GM12878 (cell line): ENCODE data around the gene CCT8L2. TPM values are rescaled to one million over a fixed set of nuclear protein-coding genes. Genes with fewer than 3 reads are reported as not detected.
"Not testable (repeated sequence)": the region's sequence is repeated elsewhere in the genome, so short reads cannot be mapped to it uniquely, and the experiment has no call there.

Experiments
- ATAC-seq: fragments of 200-7000 bp; cut with Tn5 transposase; 3 replicates; pipeline ENCODE4 v1.9.1; 2020; ENCODE audit warnings: mild to moderate bottlenecking, moderate library complexity
- BruUV-seq: library from RNA; stranded (reverse); fragments of 400-500 nt; replicated peaks from 2 replicates; lab custom pipeline; 2021; lab: Mats Ljungman, UMichigan
- CTCF ChIA-PET: fragments of 300-600 bp; sonication (Branson Sonifier 250); formaldehyde crosslinking; extraction: SDS; loops from one replicate; lab custom pipeline; 2021; ENCODE audit warnings: inconsistent platforms; lab: Yijun Ruan, JAX
- POLR2A ChIA-PET: fragments of 350-600 bp; formaldehyde crosslinking; extraction: SDS; loops from one replicate; lab custom pipeline; 2021; ENCODE audit warnings: inconsistent platforms; lab: Charles Lee
- RAD21 ChIA-PET: fragments of 300-600 bp; sonication (Branson Sonifier 250); formaldehyde crosslinking; loops from one replicate; lab custom pipeline; 2023; ENCODE audit warnings: antibody characterized with exemption; ENCODE audit not compliant: unreplicated experiment; lab: Charles Lee
- SMC1A ChIA-PET: fragments of 300-600 bp; sonication (Branson Sonifier 250); formaldehyde crosslinking; loops from one replicate; lab custom pipeline; 2023; ENCODE audit not compliant: unreplicated experiment, uncharacterized antibody; lab: Charles Lee
- DNase-seq: peaks from one replicate; pipeline ENCODE4 v3.0.0-alpha.2; 2011; ENCODE audit warnings: low read depth, low spot score
- FAIRE-seq: peaks from 3 replicates; lab custom pipeline; 2011; peaks lifted over from hg19 to GRCh38; lab: Jason Lieb, UNC
- H2AFZ ChIP-seq: 2 replicates; pipeline ENCODE4 v1.6.0; 2011; ENCODE audit warnings: low read depth, low read length, control low read depth; ENCODE audit not compliant: control insufficient read depth
- H3K27ac ChIP-seq: 2 replicates; pipeline ENCODE4 v1.5.1; 2011; ENCODE audit warnings: control low read depth; ENCODE audit not compliant: control insufficient read depth, insufficient read depth
- H3K27me3 ChIP-seq, 2 experiments: replicated peaks in 1 of 2; 2 replicates each; pipeline versions ENCODE4 v1.6.0 to v1.6.1; 2011; ENCODE audit warnings: low read length in 1 of 2; ENCODE audit not compliant: control insufficient read depth in 2 of 2, insufficient read depth in 2 of 2
- H3K36me3 ChIP-seq, 2 experiments: 2 replicates each; pipeline ENCODE4 v1.5.1; 2011; ENCODE audit warnings: low read length in 1 of 2; ENCODE audit not compliant: control insufficient read depth in 2 of 2, insufficient read depth in 2 of 2
- H3K4me1 ChIP-seq: 2 replicates; pipeline ENCODE4 v1.6.1; 2011; ENCODE audit warnings: mild to moderate bottlenecking, low read length, moderate library complexity, mixed read lengths; ENCODE audit not compliant: control insufficient read depth, insufficient read depth
- H3K4me2 ChIP-seq: 2 replicates; pipeline ENCODE4 v1.6.0; 2011; ENCODE audit warnings: control low read depth; ENCODE audit not compliant: control insufficient read depth, insufficient read depth
- H3K4me3 ChIP-seq: fragments of 200-600 bp; sonication (generic); 2 replicates; pipeline ENCODE4 v1.5.1; 2016
- H3K79me2 ChIP-seq: 2 replicates; pipeline ENCODE4 v1.6.0; 2011; ENCODE audit warnings: low read length; ENCODE audit not compliant: control insufficient read depth, insufficient read depth
- H3K9ac ChIP-seq: 2 replicates; pipeline ENCODE4 v1.8.0; 2011; ENCODE audit warnings: low read length, control low read depth, mixed read lengths; ENCODE audit not compliant: control insufficient read depth, insufficient read depth
- H3K9me3 ChIP-seq: replicated peaks from 3 replicates; pipeline ENCODE4 v1.5.1; 2011; ENCODE audit warnings: mild to moderate bottlenecking, low read length; ENCODE audit not compliant: control insufficient read depth, insufficient read depth
- H4K20me1 ChIP-seq: 2 replicates; pipeline ENCODE4 v1.6.0; 2011; ENCODE audit not compliant: control insufficient read depth, insufficient read depth
- NFYA ChIP-seq: IDR thresholded peaks from 2 replicates; pipeline ENCODE4 v1.6.1; 2011; ENCODE audit warnings: low read depth, mild to moderate bottlenecking, low read length, improper control_type of control experiment, borderline replicate concordance
- PAX8 ChIP-seq: fragments of 450-650 bp; IDR thresholded peaks from 2 replicates; pipeline ENCODE4 v1.6.1; 2017; ENCODE audit warnings: mild to moderate bottlenecking, moderate library complexity
- RCOR1 ChIP-seq: conservative IDR thresholded peaks from 2 replicates; pipeline ENCODE4 v1.6.1; 2012; ENCODE audit warnings: low read depth, low read length, improper control_type of control experiment
- WRNIP1 ChIP-seq: IDR thresholded peaks from 2 replicates; pipeline ENCODE4 v1.6.1; 2011; ENCODE audit warnings: low read depth, low read length, improper control_type of control experiment, borderline replicate concordance
- ZNF274 ChIP-seq: IDR thresholded peaks from one replicate; pipeline ENCODE4 v1.8.0; 2011; ENCODE audit not compliant: insufficient read length, insufficient read depth
- WGBS: methylation state at CpG from one replicate; pipeline ENCODE4 v1.1.6; 2016; ENCODE audit warnings: low lambda C conversion rate; ENCODE audit not compliant: insufficient replicate concordance, insufficient coverage; ENCODE audit errors: missing lambda C conversion rate; 5-methylcytosine and 5-hydroxymethylcytosine counted together
- in situ Hi-C: fragments of 300-500 bp; cut with MboI; formaldehyde crosslinking; loops from 9 replicates; pipeline ENCODE4 v1.14.3; 2018; ENCODE audit warnings: mixed read lengths
- intact Hi-C: fragments of 100-400 bp; cut with micrococcal nuclease; formaldehyde crosslinking; loops from one replicate; pipeline ENCODE4 v1.14.2; 2022; ENCODE audit not compliant: unreplicated experiment
- polyA plus RNA-seq, 11 experiments: library from polyadenylated mRNA; depleted of rRNA in 4 of 11; unstranded in 6 of 11; stranded (reverse) in 5 of 11; fragments of >200 nt; fragmentation: Nextera tagmentation in 4 of 11; fragmentation: Illumina TruSeq in 1 of 11; extraction: Ambion mirVana in 4 of 11; extraction: Trizol in 1 of 11; gene quantifications; 1 replicate in 1 of 11; 2 replicates in 10 of 11; pipeline versions ENCODE4 v1.2.1 to v1.2.3, GENCODE V29; 2011 to 2016; ENCODE audit warnings: inconsistent platforms in 2 of 11, missing spikeins in 2 of 11, low read depth in 1 of 11
- total RNA-seq, 4 experiments: library from RNA; depleted of rRNA in 3 of 4; stranded (reverse); fragments of >200 nt in 3 of 4; fragmentation: Illumina TruSeq in 1 of 4; extraction: Trizol in 1 of 4; gene quantifications; 2 replicates each; pipeline versions ENCODE4 v1.2.1 to v1.2.3, GENCODE V29; 2013 to 2021
- TF ChIP-seq, protein P1 (sequence below): fragments of 450-650 bp; IDR thresholded peaks from 2 replicates; pipeline ENCODE4 v1.6.1; 2017; ENCODE audit warnings: mild to moderate bottlenecking, moderate library complexity
- TF ChIP-seq, protein P2 (sequence below): IDR thresholded peaks from 2 replicates; pipeline ENCODE4 v1.6.1; 2011; ENCODE audit warnings: borderline replicate concordance, low read depth, mild to moderate bottlenecking, moderate library complexity, low read length; ENCODE audit not compliant: insufficient read depth, poor library complexity, severe bottlenecking
- TF ChIP-seq, protein P3 (sequence below): fragments of 150-350 bp; IDR thresholded peaks from 2 replicates; pipeline ENCODE4 v1.6.1; 2014; ENCODE audit warnings: mild to moderate bottlenecking, low read depth, low read length

Gene CCT8L2
- total and polyA plus RNA-seq, 10 of the 15 experiments (the other 5 are each of a cell fraction or from before 2014, with no cell fraction given), result not detected

DNA sequence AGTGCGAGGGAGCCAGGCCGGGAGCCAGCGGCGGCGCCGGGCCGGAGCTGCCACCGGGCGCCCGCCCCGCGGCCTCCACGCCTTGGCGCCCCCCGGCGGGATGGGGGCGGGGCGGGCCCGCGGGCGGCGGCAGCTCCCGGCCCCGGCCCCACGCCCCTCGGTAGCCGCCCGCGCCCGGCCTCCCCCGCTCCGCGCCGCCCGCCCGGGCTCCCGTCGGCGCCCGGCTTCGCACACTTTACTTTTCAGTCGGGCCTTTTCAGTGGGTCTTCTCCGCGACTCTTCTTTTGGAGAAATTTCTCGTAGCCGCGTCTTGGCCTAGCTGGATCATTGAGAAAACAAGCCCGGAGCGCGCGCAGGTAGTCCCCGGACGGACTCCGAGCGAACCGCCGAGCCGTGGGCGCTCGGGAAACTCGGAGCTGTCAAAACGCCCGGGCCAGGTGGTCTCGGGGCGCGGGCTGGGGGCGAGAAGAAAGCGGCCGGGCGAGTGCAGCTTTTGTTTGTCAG, 9.7 kb upstream of the CCT8L2 start:
- not testable (repeated sequence) for H3K4me2 ChIP-seq, BruUV-seq

DNA sequence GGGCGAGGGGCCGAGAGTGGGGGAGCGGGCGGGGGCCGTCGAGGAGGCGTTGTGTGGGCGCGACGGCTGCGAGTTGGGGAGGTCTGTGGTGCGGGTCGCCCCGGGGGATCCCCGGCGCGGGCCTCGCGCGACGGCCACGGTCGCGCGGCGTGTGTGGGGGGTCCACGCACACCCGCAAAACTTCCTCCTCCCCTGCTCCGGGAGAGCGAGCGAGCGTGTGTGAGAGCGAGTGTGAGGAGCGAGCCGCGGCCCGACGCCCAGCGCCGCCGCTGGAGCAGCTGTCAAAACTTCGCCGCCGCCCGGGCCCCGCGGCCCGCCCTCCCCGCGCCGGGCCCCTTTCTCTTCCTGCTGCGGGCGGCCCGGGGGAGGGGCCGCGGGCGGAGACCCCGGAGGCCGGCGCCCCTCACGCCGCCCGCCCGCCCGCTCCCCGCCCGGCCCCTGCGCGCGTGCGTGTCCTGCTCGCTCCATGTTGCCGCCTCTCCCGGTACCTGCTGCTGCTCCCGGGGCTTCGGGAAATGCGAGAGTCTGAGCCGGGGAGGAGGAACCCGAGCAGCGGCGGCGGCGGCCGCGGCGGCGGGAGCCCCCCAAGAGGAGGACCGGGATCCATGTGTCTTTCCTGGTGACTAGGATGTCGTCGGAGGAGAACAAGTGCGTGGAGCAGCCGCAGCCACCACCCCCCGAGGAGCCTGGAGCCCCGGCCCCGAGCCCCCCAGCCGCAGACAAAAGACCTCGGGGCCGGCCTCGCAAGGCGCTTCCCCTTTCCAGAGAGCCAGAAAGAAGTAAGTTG, 9.0 kb upstream of the CCT8L2 start:
- BruUV-seq, result no TSS peak
- 83% methylated on average over 8 of the region's 100 CpGs for WGBS
- H3K4me2 ChIP-seq, result no peak overlapping the region
- no peak for TF ChIP-seq NFYA
- TF ChIP-seq, protein P1, sequence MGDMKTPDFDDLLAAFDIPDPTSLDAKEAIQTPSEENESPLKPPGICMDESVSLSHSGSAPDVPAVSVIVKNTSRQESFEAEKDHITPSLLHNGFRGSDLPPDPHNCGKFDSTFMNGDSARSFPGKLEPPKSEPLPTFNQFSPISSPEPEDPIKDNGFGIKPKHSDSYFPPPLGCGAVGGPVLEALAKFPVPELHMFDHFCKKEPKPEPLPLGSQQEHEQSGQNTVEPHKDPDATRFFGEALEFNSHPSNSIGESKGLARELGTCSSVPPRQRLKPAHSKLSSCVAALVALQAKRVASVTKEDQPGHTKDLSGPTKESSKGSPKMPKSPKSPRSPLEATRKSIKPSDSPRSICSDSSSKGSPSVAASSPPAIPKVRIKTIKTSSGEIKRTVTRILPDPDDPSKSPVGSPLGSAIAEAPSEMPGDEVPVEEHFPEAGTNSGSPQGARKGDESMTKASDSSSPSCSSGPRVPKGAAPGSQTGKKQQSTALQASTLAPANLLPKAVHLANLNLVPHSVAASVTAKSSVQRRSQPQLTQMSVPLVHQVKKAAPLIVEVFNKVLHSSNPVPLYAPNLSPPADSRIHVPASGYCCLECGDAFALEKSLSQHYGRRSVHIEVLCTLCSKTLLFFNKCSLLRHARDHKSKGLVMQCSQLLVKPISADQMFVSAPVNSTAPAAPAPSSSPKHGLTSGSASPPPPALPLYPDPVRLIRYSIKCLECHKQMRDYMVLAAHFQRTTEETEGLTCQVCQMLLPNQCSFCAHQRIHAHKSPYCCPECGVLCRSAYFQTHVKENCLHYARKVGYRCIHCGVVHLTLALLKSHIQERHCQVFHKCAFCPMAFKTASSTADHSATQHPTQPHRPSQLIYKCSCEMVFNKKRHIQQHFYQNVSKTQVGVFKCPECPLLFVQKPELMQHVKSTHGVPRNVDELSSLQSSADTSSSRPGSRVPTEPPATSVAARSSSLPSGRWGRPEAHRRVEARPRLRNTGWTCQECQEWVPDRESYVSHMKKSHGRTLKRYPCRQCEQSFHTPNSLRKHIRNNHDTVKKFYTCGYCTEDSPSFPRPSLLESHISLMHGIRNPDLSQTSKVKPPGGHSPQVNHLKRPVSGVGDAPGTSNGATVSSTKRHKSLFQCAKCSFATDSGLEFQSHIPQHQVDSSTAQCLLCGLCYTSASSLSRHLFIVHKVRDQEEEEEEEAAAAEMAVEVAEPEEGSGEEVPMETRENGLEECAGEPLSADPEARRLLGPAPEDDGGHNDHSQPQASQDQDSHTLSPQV, result no peak
- TF ChIP-seq WRNIP1, result no peak
- no peak for TF ChIP-seq PAX8
- no peak for TF ChIP-seq ZNF274
- TF ChIP-seq, protein P2, sequence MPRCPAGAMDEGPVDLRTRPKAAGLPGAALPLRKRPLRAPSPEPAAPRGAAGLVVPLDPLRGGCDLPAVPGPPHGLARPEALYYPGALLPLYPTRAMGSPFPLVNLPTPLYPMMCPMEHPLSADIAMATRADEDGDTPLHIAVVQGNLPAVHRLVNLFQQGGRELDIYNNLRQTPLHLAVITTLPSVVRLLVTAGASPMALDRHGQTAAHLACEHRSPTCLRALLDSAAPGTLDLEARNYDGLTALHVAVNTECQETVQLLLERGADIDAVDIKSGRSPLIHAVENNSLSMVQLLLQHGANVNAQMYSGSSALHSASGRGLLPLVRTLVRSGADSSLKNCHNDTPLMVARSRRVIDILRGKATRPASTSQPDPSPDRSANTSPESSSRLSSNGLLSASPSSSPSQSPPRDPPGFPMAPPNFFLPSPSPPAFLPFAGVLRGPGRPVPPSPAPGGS, result no peak
- TF ChIP-seq RCOR1, result no peak
- TF ChIP-seq, protein P3, sequence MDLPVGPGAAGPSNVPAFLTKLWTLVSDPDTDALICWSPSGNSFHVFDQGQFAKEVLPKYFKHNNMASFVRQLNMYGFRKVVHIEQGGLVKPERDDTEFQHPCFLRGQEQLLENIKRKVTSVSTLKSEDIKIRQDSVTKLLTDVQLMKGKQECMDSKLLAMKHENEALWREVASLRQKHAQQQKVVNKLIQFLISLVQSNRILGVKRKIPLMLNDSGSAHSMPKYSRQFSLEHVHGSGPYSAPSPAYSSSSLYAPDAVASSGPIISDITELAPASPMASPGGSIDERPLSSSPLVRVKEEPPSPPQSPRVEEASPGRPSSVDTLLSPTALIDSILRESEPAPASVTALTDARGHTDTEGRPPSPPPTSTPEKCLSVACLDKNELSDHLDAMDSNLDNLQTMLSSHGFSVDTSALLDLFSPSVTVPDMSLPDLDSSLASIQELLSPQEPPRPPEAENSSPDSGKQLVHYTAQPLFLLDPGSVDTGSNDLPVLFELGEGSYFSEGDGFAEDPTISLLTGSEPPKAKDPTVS, result no peak

More for the DNA sequence above, 9.7 kb upstream of the CCT8L2 start:
- FAIRE-seq, ATAC-seq, H3K9me3 ChIP-seq, intact Hi-C loops, H4K20me1 ChIP-seq, H3K9ac ChIP-seq, SMC1A ChIA-PET, H3K79me2 ChIP-seq, H3K27ac ChIP-seq, CTCF ChIA-PET, H3K27me3 ChIP-seq, RAD21 ChIA-PET, H2AFZ ChIP-seq, DNase-seq, H3K4me3 ChIP-seq, POLR2A ChIA-PET, H3K36me3 ChIP-seq, H3K4me1 ChIP-seq, in situ Hi-C loops: not testable (repeated sequence)
- WGBS, result 79% methylated on average over 28 of the region's 70 CpGs

More for the DNA sequence above, 9.0 kb upstream of the CCT8L2 start:
- ATAC-seq (no peak), FAIRE-seq (no peak), DNase-seq (no peak)
- H4K20me1 ChIP-seq, result no peaks in the 10 kb centered on the region
- ChIA-PET SMC1A (no interaction called here), RAD21 (no interaction called here), CTCF (no interaction called here), POLR2A (no interaction called here)
- no peaks in the 10 kb centered on the region; the same call in 2 of the 3 replicates for H3K9me3 ChIP-seq
- H3K27ac ChIP-seq, result no peak overlapping the region
- no peaks in the 10 kb centered on the region for H3K4me1 ChIP-seq
- H3K79me2 ChIP-seq, result no peaks in the 10 kb centered on the region
- no peaks in the 10 kb centered on the region for H3K27me3 ChIP-seq
- no peaks in the 10 kb centered on the region for H3K36me3 ChIP-seq
- H3K9ac ChIP-seq, result no peak overlapping the region
- H2AFZ ChIP-seq, result no peak overlapping the region
- in situ Hi-C loops, result no loop called here
- H3K4me3 ChIP-seq, result no peak overlapping the region
- intact Hi-C loops, result no loop called here
